Fibroblast of the aortic adventitia (primary cell): Measurements from ENCODE around the gene MOV10L1. TPM values are rescaled to one million over a fixed set of nuclear protein-coding genes. Genes with fewer than 3 reads are reported as not detected.

Source experiments
- DNase-seq: peaks from one replicate; pipeline ENCODE4 v3.0.0-alpha.2; 2010; ENCODE audit warnings: low read depth
- H3K4me3 ChIP-seq: 2 replicates; pipeline ENCODE4 v1.5.1; 2011; ENCODE audit warnings: low read depth, mild to moderate bottlenecking, control low read depth, low read length, moderate library complexity
- CTCF ChIP-seq: IDR thresholded peaks from 2 replicates; pipeline ENCODE4 v1.5.1; 2011; ENCODE audit warnings: mild to moderate bottlenecking, low read length, control low read depth, inconsistent platforms; ENCODE audit not compliant: insufficient read depth
- total RNA-seq: library from RNA; depleted of rRNA; stranded (reverse); fragments of >200 nt; gene quantifications from 2 replicates; pipeline ENCODE4 v1.2.3, GENCODE V29; 2012; ENCODE audit warnings: low replicate concordance

MOV10L1 gene
- total RNA-seq, 1 donor = 5.1 TPM

GRCh38 chr22:50169774-50170341, 80.1 kb downstream of the MOV10L1 start:
- no peak for TF ChIP-seq CTCF
- DNase-seq = peak; percentile 20
- H3K4me3 ChIP-seq = peak overlapping the region; percentile 57

- no peak for DNase-seq
- peak within 1 kb of the TSS; percentile 65 for H3K4me3 ChIP-seq
- no peak for TF ChIP-seq CTCF
Observed at GRCh38 chr22:50170453-50171318, 80.9 kb downstream of the MOV10L1 start, which contains the start of gene PANX2. PANX2 (plus strand) TSS chr22:50170731; CDS start chr22:50170731, 0 bp downstream.

GRCh38 chr22:50171319-50171964, 81.6 kb downstream of the MOV10L1 start:
- TF ChIP-seq CTCF = no peak
- DNase-seq = no peak
- peak overlapping the region; percentile 65 for H3K4me3 ChIP-seq

- DNase-seq = no peak
- no peak for TF ChIP-seq CTCF
- H3K4me3 ChIP-seq = no peak overlapping the region
Observed at GRCh38 chr22:50171965-50172421, 82.2 kb downstream of the MOV10L1 start.

GRCh38 chr22:50173311-50173982, 83.6 kb downstream of the MOV10L1 start:
- no peak overlapping the region for H3K4me3 ChIP-seq
- no peak for TF ChIP-seq CTCF
- DNase-seq = no peak

- no peak for DNase-seq
- TF ChIP-seq CTCF = no peak
- no peak overlapping the region for H3K4me3 ChIP-seq
Observed at GRCh38 chr22:50173983-50174355, 84.2 kb downstream of the MOV10L1 start.
